WTC11 (cell line): ENCODE measurements around the gene NEK5.

Experiments
- ETV6 ChIP-seq: sonication (generic); formaldehyde crosslinking; IDR thresholded peaks from 2 replicates; pipeline ENCODE4 v1.8.1; 2022; ENCODE audit warnings: mild to moderate bottlenecking, missing genetic modification reagents
- FOXK1 ChIP-seq: sonication (generic); formaldehyde crosslinking; IDR thresholded peaks from 2 replicates; pipeline ENCODE4 v1.8.0; 2022; ENCODE audit warnings: mild to moderate bottlenecking, moderate library complexity, missing genetic modification reagents
- MYBL2 ChIP-seq: sonication (generic); formaldehyde crosslinking; IDR thresholded peaks from 2 replicates; pipeline ENCODE4 v1.8.1; 2023; ENCODE audit warnings: mild to moderate bottlenecking, moderate library complexity, missing genetic modification reagents
- TEAD4 ChIP-seq: sonication (generic); formaldehyde crosslinking; IDR thresholded peaks from 2 replicates; pipeline ENCODE4 v1.8.0; 2022; ENCODE audit warnings: mild to moderate bottlenecking, missing genetic modification reagents

DNA sequence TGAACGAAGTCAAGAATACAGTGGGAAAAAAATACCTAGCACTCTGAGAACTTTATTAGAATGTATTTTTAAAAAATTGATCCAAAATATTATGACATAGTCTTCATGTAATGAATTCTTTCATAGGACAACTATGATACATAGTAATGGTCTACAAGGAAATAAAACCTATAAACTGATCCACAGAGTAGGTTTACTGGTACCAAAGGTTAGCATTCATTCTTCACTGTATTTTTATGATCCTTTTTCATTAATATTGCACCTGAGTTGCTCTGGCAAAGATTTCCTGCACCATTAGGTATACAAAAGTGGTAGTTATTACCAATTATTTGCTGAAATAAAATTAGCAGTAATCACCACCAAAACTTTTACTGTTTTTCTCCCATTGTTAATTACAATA lies 26.3 kb upstream of the NEK5 start:
- TF ChIP-seq ETV6 (no peak), MYBL2 (CRISPR knock-in tag) (no peak), TEAD4 (CRISPR knock-in tag) (no peak), FOXK1 (no peak)
